Body of pancreas (tissue), 4 donors: ENCODE data around the gene HSPBAP1. TPM values are rescaled to one million over a fixed set of nuclear protein-coding genes. Genes with fewer than 3 reads are reported as not detected.
"Not testable (repeated sequence)": the region's sequence is repeated elsewhere in the genome, so short reads cannot be mapped to it uniquely, and the experiment has no call there.

Experiments used
- ATAC-seq: fragments of 150-250 bp; one replicate; pipeline ENCODE4 v1.9.1; 2016
- DNase-seq, 4 donors: peaks; one replicate each; pipeline ENCODE4 v3.0.0-alpha.2; 2019
- H3K27ac ChIP-seq, 4 donors: fragments of 200-600 bp; sonication (generic); 1 replicate in 3 of 4; 2 replicates in 1 of 4; pipeline versions ENCODE4 v1.5.1 to v1.6.1; 2016 to 2019; ENCODE audit warnings: mild to moderate bottlenecking in 1 of 4, mixed read lengths in 1 of 4, moderate library complexity in 1 of 4
- H3K27me3 ChIP-seq, 2 donors: fragments of 200-600 bp; sonication (generic); one replicate each; pipeline ENCODE4 v1.6.0; 2016; ENCODE audit warnings: mild to moderate bottlenecking in 1 of 2
- H3K36me3 ChIP-seq, 2 donors: fragments of 200-600 bp; sonication (generic); replicated peaks in 1 of 2; 2 replicates each; pipeline ENCODE4 v1.5.1; 2016; ENCODE audit warnings: low read depth in 2 of 2; ENCODE audit not compliant: insufficient read depth in 1 of 2
- H3K4me1 ChIP-seq: fragments of 200-600 bp; sonication (generic); one replicate; pipeline ENCODE4 v1.6.0; 2016
- H3K4me3 ChIP-seq, 2 donors: fragments of 200-600 bp; sonication (generic); 1 replicate in 1 of 2; 2 replicates in 1 of 2; pipeline ENCODE4 v1.5.1; 2016 to 2019
- H3K9me3 ChIP-seq, 3 donors: fragments of 200-600 bp; sonication (generic); 1 replicate in 2 of 3; 2 replicates in 1 of 3; pipeline ENCODE4 v1.5.1; 2016
- CTCF ChIP-seq, 7 experiments: fragments of 450-650 bp in 4 of 7; fragments of 200-600 bp in 3 of 7; sonication (generic) in 3 of 7; IDR thresholded peaks; one replicate each; pipeline ENCODE4 v1.5.1; 2016 to 2019; ENCODE audit warnings: antibody characterized with exemption in 7 of 7
- POLR2A ChIP-seq, 3 donors: fragments of 450-650 bp; IDR thresholded peaks; one replicate each; pipeline ENCODE4 v1.6.1; 2016; ENCODE audit warnings: antibody characterized with exemption in 3 of 3, mild to moderate bottlenecking in 2 of 3
- WGBS, 2 donors: methylation state at CpG; one replicate each; pipeline ENCODE4 v1.1.5; 2017; 5-methylcytosine and 5-hydroxymethylcytosine counted together
- intact Hi-C: fragments of 100-400 bp; cut with DNase I; formaldehyde crosslinking; loops from one replicate; pipeline ENCODE4 v1.15.1; 2023
- total RNA-seq, 2 donors: library from RNA; depleted of rRNA; stranded (reverse); fragments of >200 nt; gene quantifications; one replicate each; pipeline ENCODE4 v1.1.0, GENCODE V29; 2016

The HSPBAP1 gene
- total RNA-seq, 2 donors from 2014 or later, result 9.2 to 9.6 TPM

GRCh38 chr3:122758877-122759560, 34.6 kb downstream of the HSPBAP1 start:
- H3K36me3 ChIP-seq, result no peaks in the 10 kb centered on the region
- DNase-seq, result no peak
- no peaks in the 10 kb centered on the region for H3K27me3 ChIP-seq
- intact Hi-C loops, result no loop called here
- 61 to 87% methylated on average over 3 of the region's 3 CpGs for WGBS, 2 donors
- H3K4me1 ChIP-seq, result peaks cover 60% of the 10 kb centered on the region
- H3K27ac ChIP-seq, result peak overlapping the region in 3 of 4 donors; percentile 5 to 84 (median 82)
- peaks cover 0 to 5% (median 0%) of the 10 kb centered on the region in 3 donors for H3K9me3 ChIP-seq
- no peak for ATAC-seq
- H3K4me3 ChIP-seq, result no peak overlapping the region
- TF ChIP-seq CTCF (IDR thresholded peaks at IDR 0.05) (no peak), POLR2A (IDR thresholded peaks at IDR 0.05) (no peak)

GRCh38 chr3:122755491-122755890, 38.1 kb downstream of the HSPBAP1 start:
- peak; percentile 48 for ATAC-seq
- no peak overlapping the region for H3K4me3 ChIP-seq
- no peaks in the 10 kb centered on the region for H3K27me3 ChIP-seq
- H3K36me3 ChIP-seq, result no peaks in the 10 kb centered on the region
- DNase-seq, result no peak
- H3K4me1 ChIP-seq, result peaks cover 40% of the 10 kb centered on the region
- intact Hi-C loops, result no loop called here
- 69 to 82% methylated on average over 2 of the region's 2 CpGs for WGBS, 2 donors
- H3K9me3 ChIP-seq, result peaks cover 0 to 6% (median 0%) of the 10 kb centered on the region in 3 donors
- peak overlapping the region in 2 of 4 donors; percentile 2 to 49 for H3K27ac ChIP-seq
- no peak for TF ChIP-seq POLR2A (IDR thresholded peaks at IDR 0.05)
- no peak for TF ChIP-seq CTCF (IDR thresholded peaks at IDR 0.05)

DNA sequence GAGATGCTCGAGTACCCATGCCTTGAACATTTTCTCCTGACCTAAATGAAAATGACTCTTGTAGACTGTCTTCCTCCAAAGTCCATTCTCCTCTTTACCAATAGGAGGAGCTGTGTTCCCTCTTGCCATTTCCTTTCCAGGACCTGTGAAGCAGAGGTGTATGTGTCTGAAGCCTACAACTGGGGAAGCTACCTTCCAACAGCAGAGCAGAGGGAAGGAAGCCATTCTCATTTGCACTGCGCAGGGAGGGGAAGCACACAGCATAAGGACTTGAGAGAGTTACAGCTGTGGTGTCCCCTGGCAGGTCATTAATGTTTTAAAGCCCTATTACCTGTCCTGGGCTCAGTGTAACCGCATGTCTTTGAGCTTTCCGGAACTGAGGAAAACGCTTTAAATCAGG, 38.7 kb downstream of the HSPBAP1 start:
- H3K4me1 ChIP-seq, result peaks cover 34% of the 10 kb centered on the region
- ATAC-seq (peak; percentile 66), DNase-seq (peak in 1 of 4 donors; percentile 36)
- H3K4me3 ChIP-seq, result no peak overlapping the region
- H3K36me3 ChIP-seq, result no peaks in the 10 kb centered on the region
- 73 to 74% methylated on average over 5 of the region's 5 CpGs for WGBS, 2 donors
- H3K27ac ChIP-seq, result peak overlapping the region; percentile 2 to 49 (median 12)
- H3K9me3 ChIP-seq, result peaks cover 0 to 6% (median 0%) of the 10 kb centered on the region in 3 donors
- TF ChIP-seq POLR2A (IDR thresholded peaks at IDR 0.05) (no peak), CTCF (IDR thresholded peaks at IDR 0.05) (peak; percentile 31 to 79 (median 67))
- H3K27me3 ChIP-seq, result no peaks in the 10 kb centered on the region
- intact Hi-C loops, result no loop called here

DNA sequence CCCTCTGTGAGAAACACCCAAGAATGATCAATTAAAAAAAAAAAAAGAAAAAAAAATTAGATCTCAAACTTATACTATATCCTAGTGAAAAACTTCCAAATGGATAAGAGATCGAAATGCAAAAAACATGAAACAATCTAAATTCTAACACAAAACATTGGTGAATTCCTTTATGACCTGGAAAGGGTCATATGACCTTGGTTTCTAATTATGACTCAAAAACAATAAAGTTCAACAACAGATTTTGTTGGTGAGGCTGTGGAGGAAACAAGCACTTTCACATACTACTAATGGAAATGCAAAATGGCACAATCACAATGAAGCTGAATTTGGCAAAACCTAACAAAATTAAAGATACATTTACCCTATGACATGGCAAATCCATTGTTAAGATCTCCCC, 45.3 kb downstream of the HSPBAP1 start:
- ATAC-seq (no peak), DNase-seq (no peak)
- Histone ChIP-seq H3K4me3 (no peak overlapping the region), H3K36me3 (peaks cover 0 to 2% of the 10 kb centered on the region in 2 donors), H3K27ac (no peak overlapping the region), H3K27me3 (no peaks in the 10 kb centered on the region), H3K9me3 (no peaks in the 10 kb centered on the region), H3K4me1 (no peaks in the 10 kb centered on the region)
- intact Hi-C loops, result no loop called here
- TF ChIP-seq POLR2A (IDR thresholded peaks at IDR 0.05) (no peak), CTCF (IDR thresholded peaks at IDR 0.05) (no peak)
- WGBS, 2 donors, result 89 to 95% methylated on average over 1 of the region's 1 CpG

DNA sequence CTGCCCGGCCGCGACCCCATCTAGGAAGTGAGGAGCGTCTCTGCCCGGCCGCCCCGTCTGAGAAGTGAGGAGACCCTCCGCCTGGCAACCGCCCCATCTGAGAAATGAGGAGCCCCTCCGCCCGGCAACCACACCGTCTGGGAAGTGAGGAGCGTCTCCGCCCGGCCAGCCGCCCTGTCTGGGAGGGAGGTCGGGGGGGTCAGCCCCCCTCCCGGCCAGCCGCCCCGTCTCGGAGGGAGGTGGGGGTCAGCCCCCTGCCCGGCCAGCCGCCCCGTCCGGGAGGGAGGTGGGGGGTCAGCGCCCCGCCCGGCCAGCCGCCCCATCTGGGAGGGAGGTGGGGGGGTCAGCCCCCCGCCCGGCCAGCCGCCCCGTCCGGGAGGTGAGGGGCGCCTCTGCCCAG, 46.3 kb downstream of the HSPBAP1 start:
- H3K36me3 ChIP-seq, H3K9me3 ChIP-seq, H3K27me3 ChIP-seq, H3K27ac ChIP-seq, H3K4me3 ChIP-seq, ATAC-seq, DNase-seq, H3K4me1 ChIP-seq, intact Hi-C loops: not testable (repeated sequence)
- 93 to 100% methylated on average over 1 to 9 of the region's 35 CpGs for WGBS, 2 donors
